Measurements from ENCODE around the gene ANKZF1. TPM values are rescaled to one million over a fixed set of nuclear protein-coding genes. Genes with fewer than 3 reads are reported as not detected.

Gene ANKZF1
- polyA plus RNA-seq, 2 donors: 20.4 to 40.7 TPM

- H3K27me3 ChIP-seq (ENCODE audit: control insufficient read depth in 1 of 2, insufficient read depth in 2 of 2, low read length in 2 of 2): no peaks in the 10 kb centered on the region
- H3K4me3 ChIP-seq (ENCODE audit: low read depth in 1 of 2, low read length in 2 of 2): no peak overlapping the region
- 51 to 55% methylated on average over 8 of the region's 8 CpGs for WGBS, 2 donors
- no peaks in the 10 kb centered on the region for H3K9me3 ChIP-seq (ENCODE audit: control insufficient read depth in 2 of 2, insufficient read depth in 1 of 2, low read depth in 1 of 2, low read length in 1 of 2)
- H3K36me3 ChIP-seq (ENCODE audit: control insufficient read depth in 2 of 2, insufficient read depth in 2 of 2, low read length in 1 of 2): no peaks in the 10 kb centered on the region
- H3K27ac ChIP-seq (ENCODE audit: low read depth in 2 of 2, low read length in 1 of 2): no peak overlapping the region
- peaks cover 0 to 10% of the 10 kb centered on the region in 2 donors for H3K4me1 ChIP-seq (ENCODE audit: control insufficient read depth in 2 of 2, insufficient read depth in 2 of 2, low read length in 1 of 2)
Measured at GRCh38 chr2:219269362-219270054, 39.9 kb downstream of the ANKZF1 start.

GRCh38 chr2:219270055-219270372, 40.4 kb downstream of the ANKZF1 start:
- Histone ChIP-seq H3K9me3 (ENCODE audit: control insufficient read depth in 2 of 2, insufficient read depth in 1 of 2, low read depth in 1 of 2, low read length in 1 of 2) (no peaks in the 10 kb centered on the region), H3K4me1 (ENCODE audit: control insufficient read depth in 2 of 2, insufficient read depth in 2 of 2, low read length in 1 of 2) (peaks cover 0 to 10% of the 10 kb centered on the region in 2 donors), H3K4me3 (ENCODE audit: low read depth in 1 of 2, low read length in 2 of 2) (no peak overlapping the region), H3K27ac (ENCODE audit: low read depth in 2 of 2, low read length in 1 of 2) (no peak overlapping the region), H3K27me3 (ENCODE audit: control insufficient read depth in 1 of 2, insufficient read depth in 2 of 2, low read length in 2 of 2) (no peaks in the 10 kb centered on the region), H3K36me3 (ENCODE audit: control insufficient read depth in 2 of 2, insufficient read depth in 2 of 2, low read length in 1 of 2) (no peaks in the 10 kb centered on the region)
- WGBS, 2 donors: 80 to 85% methylated on average over 5 of the region's 5 CpGs

GRCh38 chr2:219271021-219271420, 41.4 kb downstream of the ANKZF1 start:
- H3K27me3 ChIP-seq (ENCODE audit: control insufficient read depth in 1 of 2, insufficient read depth in 2 of 2, low read length in 2 of 2): no peaks in the 10 kb centered on the region
- peaks cover 0 to 10% of the 10 kb centered on the region in 2 donors for H3K4me1 ChIP-seq (ENCODE audit: control insufficient read depth in 2 of 2, insufficient read depth in 2 of 2, low read length in 1 of 2)
- no peak overlapping the region for H3K27ac ChIP-seq (ENCODE audit: low read depth in 2 of 2, low read length in 1 of 2)
- 79 to 91% methylated on average over 2 of the region's 2 CpGs for WGBS, 2 donors
- H3K4me3 ChIP-seq (ENCODE audit: low read depth in 1 of 2, low read length in 2 of 2): no peak overlapping the region
- H3K9me3 ChIP-seq (ENCODE audit: control insufficient read depth in 2 of 2, insufficient read depth in 1 of 2, low read depth in 1 of 2, low read length in 1 of 2): no peaks in the 10 kb centered on the region
- H3K36me3 ChIP-seq (ENCODE audit: control insufficient read depth in 2 of 2, insufficient read depth in 2 of 2, low read length in 1 of 2): no peaks in the 10 kb centered on the region

- Histone ChIP-seq H3K27me3 (ENCODE audit: control insufficient read depth in 1 of 2, insufficient read depth in 2 of 2, low read length in 2 of 2) (no peaks in the 10 kb centered on the region), H3K4me3 (ENCODE audit: low read depth in 1 of 2, low read length in 2 of 2) (no peak overlapping the region), H3K4me1 (ENCODE audit: control insufficient read depth in 2 of 2, insufficient read depth in 2 of 2, low read length in 1 of 2) (peaks cover 0 to 10% of the 10 kb centered on the region in 2 donors), H3K36me3 (ENCODE audit: control insufficient read depth in 2 of 2, insufficient read depth in 2 of 2, low read length in 1 of 2) (no peaks in the 10 kb centered on the region), H3K9me3 (ENCODE audit: control insufficient read depth in 2 of 2, insufficient read depth in 1 of 2, low read depth in 1 of 2, low read length in 1 of 2) (no peaks in the 10 kb centered on the region), H3K27ac (ENCODE audit: low read depth in 2 of 2, low read length in 1 of 2) (no peak overlapping the region)
- 89 to 90% methylated on average over 4 of the region's 4 CpGs for WGBS, 2 donors
Measured at GRCh38 chr2:219272356-219272755, 42.8 kb downstream of the ANKZF1 start.

GRCh38 chr2:219272995-219273394, 43.4 kb downstream of the ANKZF1 start:
- Histone ChIP-seq H3K27ac (ENCODE audit: low read depth in 2 of 2, low read length in 1 of 2) (no peak overlapping the region), H3K36me3 (ENCODE audit: control insufficient read depth in 2 of 2, insufficient read depth in 2 of 2, low read length in 1 of 2) (no peaks in the 10 kb centered on the region), H3K9me3 (ENCODE audit: control insufficient read depth in 2 of 2, insufficient read depth in 1 of 2, low read depth in 1 of 2, low read length in 1 of 2) (no peaks in the 10 kb centered on the region), H3K4me1 (ENCODE audit: control insufficient read depth in 2 of 2, insufficient read depth in 2 of 2, low read length in 1 of 2) (peaks cover 4 to 10% of the 10 kb centered on the region in 2 donors), H3K4me3 (ENCODE audit: low read depth in 1 of 2, low read length in 2 of 2) (no peak overlapping the region), H3K27me3 (ENCODE audit: control insufficient read depth in 1 of 2, insufficient read depth in 2 of 2, low read length in 2 of 2) (no peaks in the 10 kb centered on the region)
- 72 to 77% methylated on average over 2 of the region's 2 CpGs for WGBS, 2 donors

- Histone ChIP-seq H3K36me3 (ENCODE audit: control insufficient read depth in 2 of 2, insufficient read depth in 2 of 2, low read length in 1 of 2) (no peaks in the 10 kb centered on the region), H3K27ac (ENCODE audit: low read depth in 2 of 2, low read length in 1 of 2) (peak overlapping the region; percentile 97 to 98), H3K4me1 (ENCODE audit: control insufficient read depth in 2 of 2, insufficient read depth in 2 of 2, low read length in 1 of 2) (peaks cover 4 to 10% of the 10 kb centered on the region in 2 donors), H3K27me3 (ENCODE audit: control insufficient read depth in 1 of 2, insufficient read depth in 2 of 2, low read length in 2 of 2) (no peaks in the 10 kb centered on the region), H3K9me3 (ENCODE audit: control insufficient read depth in 2 of 2, insufficient read depth in 1 of 2, low read depth in 1 of 2, low read length in 1 of 2) (no peaks in the 10 kb centered on the region), H3K4me3 (ENCODE audit: low read depth in 1 of 2, low read length in 2 of 2) (no peak overlapping the region)
- 52 to 66% methylated on average over 3 of the region's 3 CpGs for WGBS, 2 donors
Measured at GRCh38 chr2:219273937-219274336, 44.3 kb downstream of the ANKZF1 start.

GRCh38 chr2:219274361-219274921, 44.8 kb downstream of the ANKZF1 start:
- no peaks in the 10 kb centered on the region for H3K27me3 ChIP-seq (ENCODE audit: control insufficient read depth in 1 of 2, insufficient read depth in 2 of 2, low read length in 2 of 2)
- peak overlapping the region; percentile 97 to 98 for H3K27ac ChIP-seq (ENCODE audit: low read depth in 2 of 2, low read length in 1 of 2)
- 30 to 44% methylated on average over 6 of the region's 6 CpGs for WGBS, 2 donors
- peaks cover 4 to 7% of the 10 kb centered on the region in 2 donors for H3K4me1 ChIP-seq (ENCODE audit: control insufficient read depth in 2 of 2, insufficient read depth in 2 of 2, low read length in 1 of 2)
- no peak overlapping the region for H3K4me3 ChIP-seq (ENCODE audit: low read depth in 1 of 2, low read length in 2 of 2)
- H3K36me3 ChIP-seq (ENCODE audit: control insufficient read depth in 2 of 2, insufficient read depth in 2 of 2, low read length in 1 of 2): no peaks in the 10 kb centered on the region
- no peaks in the 10 kb centered on the region for H3K9me3 ChIP-seq (ENCODE audit: control insufficient read depth in 2 of 2, insufficient read depth in 1 of 2, low read depth in 1 of 2, low read length in 1 of 2)

- 25% methylated on average over 25 of the region's 25 CpGs for WGBS, 2 donors
- peaks cover 4 to 15% of the 10 kb centered on the region in 2 donors for H3K4me1 ChIP-seq (ENCODE audit: control insufficient read depth in 2 of 2, insufficient read depth in 2 of 2, low read length in 1 of 2)
- H3K9me3 ChIP-seq (ENCODE audit: control insufficient read depth in 2 of 2, insufficient read depth in 1 of 2, low read depth in 1 of 2, low read length in 1 of 2): no peaks in the 10 kb centered on the region
- H3K27ac ChIP-seq (ENCODE audit: low read depth in 2 of 2, low read length in 1 of 2): peak overlapping the region; percentile 48 to 93
- H3K36me3 ChIP-seq (ENCODE audit: control insufficient read depth in 2 of 2, insufficient read depth in 2 of 2, low read length in 1 of 2): peaks cover 0 to 15% of the 10 kb centered on the region in 2 donors
- no peaks in the 10 kb centered on the region for H3K27me3 ChIP-seq (ENCODE audit: control insufficient read depth in 1 of 2, insufficient read depth in 2 of 2, low read length in 2 of 2)
- H3K4me3 ChIP-seq (ENCODE audit: low read depth in 1 of 2, low read length in 2 of 2): no peak overlapping the region
Measured at GRCh38 chr2:219277703-219278654, 48.4 kb downstream of the ANKZF1 start.

GRCh38 chr2:219278655-219279150, 49.1 kb downstream of the ANKZF1 start:
- Histone ChIP-seq H3K4me3 (ENCODE audit: low read depth in 1 of 2, low read length in 2 of 2) (peak overlapping the region in 1 of 2 donors; percentile 11), H3K4me1 (ENCODE audit: control insufficient read depth in 2 of 2, insufficient read depth in 2 of 2, low read length in 1 of 2) (peaks cover 4 to 16% of the 10 kb centered on the region in 2 donors)

More at GRCh38 chr2:219278655-219279150, 49.1 kb downstream of the ANKZF1 start:
- no peaks in the 10 kb centered on the region for H3K27me3 ChIP-seq (ENCODE audit: control insufficient read depth in 1 of 2, insufficient read depth in 2 of 2, low read length in 2 of 2)
- peak overlapping the region; percentile 89 to 93 for H3K27ac ChIP-seq (ENCODE audit: low read depth in 2 of 2, low read length in 1 of 2)
- no peaks in the 10 kb centered on the region for H3K9me3 ChIP-seq (ENCODE audit: control insufficient read depth in 2 of 2, insufficient read depth in 1 of 2, low read depth in 1 of 2, low read length in 1 of 2)
- peaks cover 0 to 20% of the 10 kb centered on the region in 2 donors for H3K36me3 ChIP-seq (ENCODE audit: control insufficient read depth in 2 of 2, insufficient read depth in 2 of 2, low read length in 1 of 2)
- 13 to 16% methylated on average over 9 of the region's 9 CpGs for WGBS, 2 donors
